NCI-H1930 (cell line): ENCODE measurements around the gene CDY1B.
"Not testable (repeated sequence)": the region's sequence is repeated elsewhere in the genome, so short reads cannot be mapped to it uniquely, and the experiment has no call there.

ENCODE experiments used
- DNase-seq, 2 experiments: peaks; one replicate each; lab custom pipeline; 2025; lab: John Stamatoyannopoulos, UW

Gene CDY1B

GRCh38 chrY:24047919-24048318 lies at the start of gene CDY1B:
TSS of gene CDY1B (minus strand) at chrY:24048019. CDS start at chrY:24047688, 331 bp downstream.
- DNase-seq: not testable (repeated sequence)

- DNase-seq: not testable (repeated sequence)
Observed at GRCh38 chrY:24049525-24049924, 1.7 kb upstream of the CDY1B start.

- DNase-seq: not testable (repeated sequence)
Observed at GRCh38 chrY:24043209-24043608, 4.6 kb downstream of the CDY1B start.

GRCh38 chrY:24039008-24039718 lies 8.7 kb downstream of the CDY1B start:
- DNase-seq: not testable (repeated sequence)

- DNase-seq: not testable (repeated sequence)
Observed at GRCh38 chrY:24026212-24027103, 21.4 kb downstream of the CDY1B start.
